ENCODE results near the gene CSMD2.
A peak's percentile ranks its signal among the peaks of the same experiment; 100 is the strongest.

Gene CSMD2

DNA sequence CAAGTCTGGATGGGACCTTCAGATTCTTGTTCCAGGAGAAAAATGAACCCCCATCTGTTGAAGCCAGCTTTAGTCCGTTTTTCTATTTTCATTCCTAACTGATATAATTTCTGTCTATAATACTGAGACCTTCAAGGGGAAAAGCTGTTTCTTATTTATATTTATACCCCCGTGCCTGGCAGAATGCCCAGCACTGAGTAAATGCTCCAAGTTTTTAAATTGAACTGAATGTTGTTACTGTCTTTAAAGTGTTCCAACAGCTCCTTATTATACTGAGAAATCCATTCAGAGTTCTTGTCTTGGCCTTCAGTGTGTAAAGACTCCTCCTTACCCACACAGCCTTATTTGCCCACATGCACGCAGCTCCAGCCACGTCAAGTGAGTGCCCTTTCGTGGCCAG lies 479.8 kb downstream of the CSMD2 start:
- TF ChIP-seq CTCF (IDR thresholded peaks at IDR 0.05; ENCODE audit: low read depth, low read length): no peak
- DNase-seq (ENCODE audit: extremely low read depth, low read depth): peak; percentile 16

- DNase-seq (ENCODE audit: extremely low read depth, low read depth): no peak
- no peak for TF ChIP-seq CTCF (IDR thresholded peaks at IDR 0.05; ENCODE audit: low read depth, low read length)
These were observed 480.4 kb downstream of the CSMD2 start for GRCh38 chr1:33684396-33685179.

GRCh38 chr1:33683913-33684312 lies 481.1 kb downstream of the CSMD2 start:
- DNase-seq (ENCODE audit: extremely low read depth, low read depth): peak; percentile 64
- peak; percentile 29 for TF ChIP-seq CTCF (IDR thresholded peaks at IDR 0.05; ENCODE audit: low read depth, low read length)

DNA sequence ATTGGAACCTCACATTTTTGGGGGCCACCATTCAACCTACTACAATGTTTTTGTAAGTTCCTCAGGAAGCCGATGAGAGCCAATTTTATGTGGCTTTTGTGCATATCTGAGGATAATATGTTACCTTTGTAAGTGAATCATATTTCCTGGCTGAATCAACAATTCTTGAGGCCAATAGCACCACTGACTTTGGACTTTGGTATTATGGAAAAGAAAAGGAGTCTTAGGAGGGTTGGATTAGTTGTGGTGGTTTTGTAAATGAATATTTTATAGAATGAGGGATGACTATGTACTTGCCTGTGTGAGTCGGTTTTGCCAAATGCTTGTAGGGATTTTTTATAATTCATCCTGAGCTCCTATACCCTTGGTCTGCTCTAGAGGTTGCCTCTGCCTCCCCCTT lies 482.7 kb downstream of the CSMD2 start:
- TF ChIP-seq CTCF (IDR thresholded peaks at IDR 0.05; ENCODE audit: low read depth, low read length): no peak
- DNase-seq (ENCODE audit: extremely low read depth, low read depth): no peak

GRCh38 chr1:33680281-33680840 lies 484.7 kb downstream of the CSMD2 start:
- no peak for TF ChIP-seq CTCF (IDR thresholded peaks at IDR 0.05; ENCODE audit: low read depth, low read length)
- no peak for DNase-seq (ENCODE audit: extremely low read depth, low read depth)

- TF ChIP-seq CTCF (IDR thresholded peaks at IDR 0.05; ENCODE audit: low read depth, low read length): no peak
- no peak for DNase-seq (ENCODE audit: extremely low read depth, low read depth)
These were observed 494.5 kb downstream of the CSMD2 start for GRCh38 chr1:33670567-33670966.

DNA sequence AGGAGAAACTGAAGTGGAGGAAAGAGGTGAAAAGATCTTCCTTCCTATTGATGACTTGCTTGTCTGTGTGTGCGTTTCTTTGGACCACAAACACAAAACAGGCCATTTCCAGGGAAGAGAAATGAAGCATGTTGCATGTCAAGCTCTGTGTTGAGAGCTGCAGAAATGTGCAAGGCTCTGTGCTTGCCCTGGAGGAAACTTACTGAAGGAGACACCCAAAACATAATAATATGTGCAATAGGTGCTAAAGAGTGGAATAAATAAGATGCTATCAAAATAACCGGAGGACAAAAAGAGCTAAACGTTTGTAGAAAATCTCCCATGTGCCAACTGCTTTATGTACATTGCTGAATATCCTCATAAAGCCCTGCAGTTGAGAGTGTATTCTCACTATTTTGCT lies 496.3 kb downstream of the CSMD2 start:
- no peak for TF ChIP-seq CTCF (IDR thresholded peaks at IDR 0.05; ENCODE audit: low read depth, low read length)
- no peak for DNase-seq (ENCODE audit: extremely low read depth, low read depth)

Measured in AG09319 (cell line).